ENCODE data around the gene STK24.
"Not testable (repeated sequence)": the region's sequence is repeated elsewhere in the genome, so short reads cannot be mapped to it uniquely, and the experiment has no call there.

The STK24 gene

GRCh38 chr13:98582947-98583346, 6.0 kb upstream of the STK24 start:
- no peak for DNase-seq (ENCODE audit: low read depth in 2 of 2)

GRCh38 chr13:98581971-98582702, 5.2 kb upstream of the STK24 start:
- no peak for DNase-seq (ENCODE audit: low read depth in 2 of 2)

GRCh38 chr13:98581381-98581780, 4.5 kb upstream of the STK24 start:
- DNase-seq (ENCODE audit: low read depth in 2 of 2), result no peak

GRCh38 chr13:98580420-98580819, 3.5 kb upstream of the STK24 start:
- no peak for DNase-seq (ENCODE audit: low read depth in 2 of 2)

- DNase-seq (ENCODE audit: low read depth in 2 of 2), result no peak
Observed at GRCh38 chr13:98577836-98578285, 954 bp upstream of the STK24 start.

- no peak for DNase-seq (ENCODE audit: low read depth in 2 of 2)
Observed at GRCh38 chr13:98576200-98576945, 534 bp downstream of the STK24 start.

- DNase-seq (ENCODE audit: low read depth in 2 of 2), result no peak
Observed at GRCh38 chr13:98575904-98576199, 1.1 kb downstream of the STK24 start.

- DNase-seq (ENCODE audit: low read depth in 2 of 2), result no peak
Observed at GRCh38 chr13:98575009-98575903, 1.7 kb downstream of the STK24 start.

- DNase-seq (ENCODE audit: low read depth in 2 of 2), result no peak
Observed at GRCh38 chr13:98571955-98572662, 4.8 kb downstream of the STK24 start.

GRCh38 chr13:98570929-98571372, 6.0 kb downstream of the STK24 start:
- no peak for DNase-seq (ENCODE audit: low read depth in 2 of 2)

GRCh38 chr13:98569494-98570367, 7.2 kb downstream of the STK24 start:
- not testable (repeated sequence) for DNase-seq (ENCODE audit: low read depth in 2 of 2)

- no peak for DNase-seq (ENCODE audit: low read depth in 2 of 2)
Observed at GRCh38 chr13:98568918-98569317, 8.0 kb downstream of the STK24 start.

- no peak for DNase-seq (ENCODE audit: low read depth in 2 of 2)
Observed at GRCh38 chr13:98567140-98567539, 9.8 kb downstream of the STK24 start.

GRCh38 chr13:98565726-98566565, 11.0 kb downstream of the STK24 start:
- DNase-seq (ENCODE audit: low read depth in 2 of 2), result no peak

GRCh38 chr13:98564204-98564603, 12.7 kb downstream of the STK24 start:
- no peak for DNase-seq (ENCODE audit: low read depth in 2 of 2)

- DNase-seq (ENCODE audit: low read depth in 2 of 2), result no peak
Observed at GRCh38 chr13:98563071-98563470, 13.8 kb downstream of the STK24 start.

- no peak for DNase-seq (ENCODE audit: low read depth in 2 of 2)
Observed at GRCh38 chr13:98559169-98559568, 17.7 kb downstream of the STK24 start.

- no peak for DNase-seq (ENCODE audit: low read depth in 2 of 2)
Observed at GRCh38 chr13:98557937-98558792, 18.7 kb downstream of the STK24 start.
